Subcutaneous abdominal adipose tissue (tissue), 5 donors: ENCODE results near the gene DPCD.

Experiments used
- H3K27ac ChIP-seq: one replicate; pipeline ENCODE4 v1.7.0; 2013; ENCODE audit warnings: low read depth, mild to moderate bottlenecking, inconsistent platforms, low read length, moderate library complexity
- H3K27me3 ChIP-seq, 5 donors: one replicate each; pipeline ENCODE4 v1.7.0; 2013; ENCODE audit warnings: low read length in 5 of 5, inconsistent platforms in 1 of 5; ENCODE audit not compliant: control insufficient read depth in 5 of 5, insufficient read depth in 4 of 5
- H3K36me3 ChIP-seq, 5 donors: one replicate each; pipeline ENCODE4 v1.7.0; 2013; ENCODE audit warnings: low read length in 5 of 5; ENCODE audit not compliant: control insufficient read depth in 5 of 5, insufficient read depth in 5 of 5
- H3K4me1 ChIP-seq, 5 donors: one replicate each; pipeline ENCODE4 v1.7.0; 2013; ENCODE audit warnings: low read length in 5 of 5, mild to moderate bottlenecking in 3 of 5, moderate library complexity in 1 of 5; ENCODE audit not compliant: control insufficient read depth in 5 of 5, insufficient read depth in 5 of 5
- H3K4me3 ChIP-seq, 5 donors: one replicate each; pipeline ENCODE4 v1.7.0; 2013; ENCODE audit warnings: low read length in 5 of 5, low read depth in 1 of 5
- H3K9ac ChIP-seq, 5 donors: one replicate each; pipeline ENCODE4 v1.7.0; 2013; ENCODE audit warnings: low read length in 5 of 5, mild to moderate bottlenecking in 4 of 5, moderate library complexity in 3 of 5
- H3K9me3 ChIP-seq, 5 donors: one replicate each; pipeline ENCODE4 v1.7.0; 2013; ENCODE audit warnings: low read length in 5 of 5; ENCODE audit not compliant: control insufficient read depth in 5 of 5
- donor health status: healthy.
- donor health status: healthy.
- donor health status: healthy.
- donor health status: healthy.
- donor health status: healthy.

Gene DPCD

DNA sequence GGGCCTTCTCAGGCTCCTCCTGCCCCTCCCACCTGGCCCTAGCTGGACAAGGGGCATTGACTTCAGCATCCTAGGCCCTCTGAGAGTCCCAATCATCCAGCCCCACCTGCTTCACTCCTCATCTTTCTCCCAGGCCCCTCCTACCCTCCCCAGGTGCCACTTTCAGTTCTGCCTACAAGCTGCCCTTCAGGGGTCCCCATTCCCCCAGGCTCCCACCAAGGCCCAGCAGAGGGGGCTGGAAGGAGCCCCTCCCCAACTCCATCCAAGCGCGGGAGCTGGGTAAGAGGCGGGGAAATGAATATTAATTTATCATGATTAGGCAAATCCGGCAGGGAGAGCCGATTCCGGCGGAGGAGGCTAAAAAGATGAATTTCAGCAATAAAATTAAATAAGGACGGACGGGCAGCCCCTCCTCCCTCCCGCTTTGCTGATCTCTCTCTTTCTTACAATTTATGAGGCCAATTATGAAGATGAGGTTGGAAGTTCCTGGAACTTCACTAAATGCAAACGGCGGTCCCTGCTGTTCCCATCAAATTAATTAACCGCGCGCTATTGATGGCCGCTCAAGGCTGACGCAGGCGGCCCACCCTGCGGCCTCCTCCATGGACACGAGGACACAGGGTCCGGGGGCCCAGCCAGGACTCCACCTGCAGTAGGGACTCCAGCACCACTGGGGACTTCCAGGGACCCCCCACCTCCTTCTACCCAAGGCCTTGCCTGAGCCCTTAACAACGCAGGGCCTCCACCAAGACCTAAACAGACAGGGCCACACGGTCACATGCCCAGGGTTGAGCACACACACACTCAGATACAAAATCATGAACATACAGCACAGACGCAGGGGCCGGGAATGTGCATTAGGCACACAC lies 14.0 kb upstream of the DPCD start:
- Histone ChIP-seq H3K36me3 (peaks cover 0 to 25% (median 14%) of the 10 kb centered on the region in 5 donors), H3K27ac (no peak overlapping the region), H3K9me3 (peaks cover 3 to 17% (median 13%) of the 10 kb centered on the region in 5 donors), H3K4me1 (peaks cover 0 to 18% (median 17%) of the 10 kb centered on the region in 5 donors), H3K27me3 (peaks cover 5 to 11% (median 8%) of the 10 kb centered on the region in 5 donors), H3K4me3 (no peak overlapping the region), H3K9ac (no peak overlapping the region)

DNA sequence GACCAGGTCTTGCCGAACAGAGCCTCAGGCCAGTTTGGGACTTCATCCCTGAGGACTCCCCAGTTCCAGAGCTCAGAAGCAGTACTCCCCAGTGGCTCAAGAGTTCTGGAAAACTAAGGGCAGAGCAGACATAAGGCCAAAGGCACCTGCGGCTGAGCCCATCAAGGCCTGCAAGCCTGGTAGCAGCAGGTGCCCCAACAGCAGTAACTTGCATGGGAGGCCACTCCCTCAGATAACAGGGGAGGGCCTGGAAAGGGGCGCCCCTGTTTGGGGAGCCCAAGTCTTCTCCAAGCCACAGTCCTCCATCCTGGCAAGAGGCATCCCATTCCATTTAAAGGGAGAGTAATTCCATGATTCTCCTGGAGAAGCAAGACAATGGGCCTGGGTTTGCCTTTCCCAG lies 13.0 kb upstream of the DPCD start:
- peaks cover 3 to 17% (median 13%) of the 10 kb centered on the region in 5 donors for H3K9me3 ChIP-seq
- no peak overlapping the region for H3K27ac ChIP-seq
- no peak overlapping the region for H3K4me3 ChIP-seq
- H3K4me1 ChIP-seq = peaks cover 0 to 10% (median 8%) of the 10 kb centered on the region in 5 donors
- H3K9ac ChIP-seq = no peak overlapping the region
- peaks cover 0 to 35% (median 24%) of the 10 kb centered on the region in 5 donors for H3K36me3 ChIP-seq
- H3K27me3 ChIP-seq = peaks cover 0 to 3% (median 0%) of the 10 kb centered on the region in 5 donors

DNA sequence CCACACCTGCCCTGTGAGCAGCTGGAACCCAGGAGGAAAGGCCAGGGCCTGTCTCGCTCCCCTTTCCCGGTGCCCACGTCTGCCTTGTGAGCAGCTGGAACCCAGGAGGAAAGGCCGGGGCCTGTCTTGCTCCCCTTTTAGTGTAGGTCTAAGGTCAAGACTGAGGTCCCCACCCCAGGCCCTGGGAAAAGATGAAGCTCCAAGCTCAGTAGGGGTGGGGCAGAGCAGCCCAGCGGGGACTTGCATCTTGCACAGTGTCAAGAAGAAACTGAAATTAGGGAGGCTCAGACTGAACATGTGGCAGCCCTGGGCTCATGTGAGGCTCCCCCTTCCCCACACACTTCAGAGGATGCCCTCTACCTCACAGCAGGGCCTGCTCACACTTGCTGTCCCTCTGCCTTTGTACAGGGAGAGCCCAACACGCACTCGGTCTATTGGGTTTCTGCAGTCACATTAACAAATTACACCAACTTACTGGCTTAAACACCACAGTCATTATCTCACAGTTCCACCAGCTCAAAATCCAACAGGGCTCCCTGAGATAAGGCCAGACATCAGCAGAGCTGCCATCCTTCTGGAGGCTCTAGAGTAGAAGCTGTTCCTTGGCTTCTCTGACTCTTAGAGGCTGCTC lies 12.4 kb upstream of the DPCD start:
- Histone ChIP-seq H3K27ac (no peak overlapping the region), H3K9me3 (peaks cover 3 to 17% (median 13%) of the 10 kb centered on the region in 5 donors), H3K9ac (no peak overlapping the region), H3K4me3 (no peak overlapping the region), H3K4me1 (peaks cover 0 to 6% (median 4%) of the 10 kb centered on the region in 5 donors), H3K36me3 (peaks cover 0 to 41% (median 30%) of the 10 kb centered on the region in 5 donors), H3K27me3 (peaks cover 0 to 3% (median 0%) of the 10 kb centered on the region in 5 donors)

DNA sequence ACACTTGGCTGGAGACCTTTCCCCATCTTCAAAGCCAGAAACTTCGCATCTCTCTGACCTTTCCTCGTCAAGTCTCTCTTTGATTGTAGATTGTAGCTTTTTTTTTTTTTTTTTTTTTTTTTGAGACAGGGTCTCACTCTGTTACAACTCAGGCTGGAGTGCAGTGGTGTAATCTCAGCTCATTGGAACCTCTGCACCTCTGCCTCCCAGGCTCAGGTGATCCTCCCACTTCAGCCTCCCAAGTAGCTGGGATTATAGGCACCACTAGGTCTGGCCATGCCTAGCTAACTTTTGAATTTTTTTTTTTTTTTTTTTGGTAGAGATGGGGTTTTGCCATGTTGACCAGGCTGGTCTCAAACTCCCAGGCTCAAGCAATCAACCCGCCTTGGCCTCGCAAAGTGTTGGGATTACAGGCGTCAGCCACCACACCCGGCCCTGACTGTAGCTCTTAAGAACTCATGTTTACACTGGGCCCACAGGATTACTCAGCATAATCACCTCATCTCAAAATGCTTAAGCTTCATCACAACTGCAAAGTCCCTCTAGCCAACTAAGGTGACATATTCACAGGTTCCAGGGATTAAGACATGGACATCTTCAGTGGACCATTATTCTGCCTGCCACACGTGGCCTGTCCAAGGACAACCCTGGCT lies 11.8 kb upstream of the DPCD start:
- Histone ChIP-seq H3K4me1 (no peaks in the 10 kb centered on the region), H3K36me3 (peaks cover 0 to 47% (median 36%) of the 10 kb centered on the region in 5 donors), H3K27ac (no peak overlapping the region), H3K27me3 (no peaks in the 10 kb centered on the region), H3K4me3 (no peak overlapping the region), H3K9me3 (peaks cover 3 to 17% (median 13%) of the 10 kb centered on the region in 5 donors), H3K9ac (no peak overlapping the region)

DNA sequence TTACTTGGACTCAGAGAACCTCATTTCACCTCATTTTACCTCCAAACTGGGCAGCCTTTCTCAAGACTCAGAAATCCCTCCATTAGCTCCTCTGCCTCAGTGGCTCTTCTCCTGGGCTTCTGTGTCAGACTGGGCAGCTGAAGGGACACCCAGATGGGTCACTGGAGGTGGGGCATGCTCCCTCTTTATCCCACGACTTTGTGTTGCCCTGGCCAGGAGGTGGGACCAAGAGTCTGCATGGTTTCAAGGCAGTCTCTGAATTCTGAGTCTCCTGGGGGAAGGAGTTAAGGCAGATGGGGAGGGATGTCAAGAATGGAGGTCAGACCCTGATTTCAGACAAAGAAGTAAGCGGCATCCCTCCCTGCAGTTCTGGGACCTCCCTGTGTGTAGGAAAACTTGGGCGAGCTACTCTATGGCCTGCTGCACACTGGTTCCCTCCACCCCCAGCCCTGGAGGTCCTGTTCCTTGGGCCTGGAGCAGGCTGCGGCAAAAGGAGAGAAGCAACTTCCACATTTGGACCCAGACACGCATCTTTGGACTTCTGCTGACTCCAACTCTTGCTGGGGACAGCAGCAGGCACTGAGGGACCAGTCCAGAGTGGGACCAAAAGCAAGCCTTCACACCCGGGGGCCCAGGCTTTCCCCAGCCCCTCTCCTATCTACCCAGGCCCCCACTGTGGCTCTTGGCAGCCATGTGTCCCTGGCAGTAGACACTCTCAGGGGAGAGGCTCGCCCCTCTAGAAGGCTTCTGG lies 10.8 kb upstream of the DPCD start:
- H3K27me3 ChIP-seq = no peaks in the 10 kb centered on the region
- H3K9ac ChIP-seq = no peak overlapping the region
- H3K4me3 ChIP-seq = no peak overlapping the region
- peaks cover 3 to 15% (median 12%) of the 10 kb centered on the region in 5 donors for H3K9me3 ChIP-seq
- peaks cover 0 to 53% (median 40%) of the 10 kb centered on the region in 5 donors for H3K36me3 ChIP-seq
- H3K27ac ChIP-seq = no peak overlapping the region
- H3K4me1 ChIP-seq = no peaks in the 10 kb centered on the region

DNA sequence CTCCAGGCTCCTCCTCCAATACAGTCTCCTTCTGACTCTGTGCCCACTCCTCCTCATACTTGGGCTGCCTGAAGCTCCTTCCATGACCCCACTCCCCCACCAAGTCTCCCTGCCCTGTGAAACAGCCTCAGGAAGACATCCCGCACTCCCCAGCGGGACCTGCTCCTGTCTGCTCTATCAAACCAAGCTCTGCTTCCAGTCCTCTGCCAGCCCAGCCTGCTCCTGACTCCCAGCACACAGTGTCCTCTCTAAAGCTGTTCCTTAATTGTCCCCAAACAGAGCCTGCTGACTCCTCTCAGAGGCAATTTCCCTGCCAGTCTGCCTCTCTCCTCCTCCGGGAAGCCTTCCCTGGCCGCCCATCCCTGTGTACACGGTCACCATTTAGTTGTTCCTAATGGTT lies 9.9 kb upstream of the DPCD start:
- H3K4me1 ChIP-seq = no peaks in the 10 kb centered on the region
- no peak overlapping the region for H3K9ac ChIP-seq
- peaks cover 0 to 62% (median 49%) of the 10 kb centered on the region in 5 donors for H3K36me3 ChIP-seq
- no peak overlapping the region for H3K27ac ChIP-seq
- H3K9me3 ChIP-seq = peaks cover 0 to 6% (median 3%) of the 10 kb centered on the region in 5 donors
- no peak overlapping the region for H3K4me3 ChIP-seq
- no peaks in the 10 kb centered on the region for H3K27me3 ChIP-seq

DNA sequence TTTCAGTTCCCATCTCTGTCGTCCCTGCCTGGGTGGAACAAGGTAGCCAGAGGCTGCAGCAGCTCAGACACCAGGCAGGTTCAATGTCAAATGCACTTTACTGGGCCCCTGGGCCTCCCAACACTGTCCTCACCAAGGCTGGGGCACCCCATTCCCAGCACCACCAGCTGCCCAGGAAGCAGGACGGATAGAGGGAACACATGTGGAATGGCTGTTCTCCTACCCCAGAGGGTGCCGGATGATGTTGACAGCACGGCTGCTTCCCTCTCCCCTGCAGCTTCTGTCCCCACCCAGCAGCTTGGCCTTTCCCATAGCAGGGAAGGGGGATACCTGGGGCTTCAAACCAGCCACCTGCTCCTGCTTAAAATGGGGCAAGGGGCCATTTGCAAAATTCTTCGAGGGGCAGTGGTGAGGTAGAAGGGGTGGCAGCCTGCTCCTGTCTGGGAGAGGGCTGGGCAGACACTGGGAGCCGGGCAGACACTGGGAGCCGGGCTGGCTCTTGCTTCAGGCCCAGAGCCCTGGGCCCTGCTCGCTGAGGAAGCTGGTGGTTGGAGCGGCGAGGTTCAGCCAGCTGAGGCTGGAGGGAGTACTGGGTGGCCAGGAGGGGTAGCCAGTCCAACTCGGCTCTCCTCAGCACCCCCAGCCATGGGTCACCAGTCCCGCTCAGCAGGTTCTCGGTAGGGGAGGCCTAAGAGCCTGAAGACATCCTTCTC lies 9.2 kb upstream of the DPCD start:
- Histone ChIP-seq H3K27me3 (no peaks in the 10 kb centered on the region), H3K9ac (no peak overlapping the region), H3K27ac (no peak overlapping the region), H3K4me1 (no peaks in the 10 kb centered on the region), H3K4me3 (no peak overlapping the region), H3K9me3 (no peaks in the 10 kb centered on the region), H3K36me3 (peaks cover 3 to 70% (median 56%) of the 10 kb centered on the region in 5 donors)

DNA sequence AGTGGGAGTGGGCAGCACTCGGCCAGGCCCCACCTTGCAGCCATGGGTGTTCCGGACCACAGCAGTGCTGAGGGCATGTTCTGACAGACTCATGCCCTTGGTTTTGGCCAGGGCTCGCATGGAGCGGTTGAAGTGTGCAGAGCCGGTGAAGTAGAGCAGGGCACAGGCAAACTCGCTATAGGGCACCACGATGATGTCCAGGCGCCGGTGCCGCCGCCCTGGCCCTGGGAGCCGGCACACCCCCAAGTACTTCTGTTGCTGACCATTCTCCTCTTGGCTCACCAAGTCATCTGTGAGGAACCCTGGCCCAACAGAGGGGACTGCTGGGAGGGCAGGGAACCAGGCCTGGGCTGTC lies 8.6 kb upstream of the DPCD start:
- H3K4me1 ChIP-seq = no peaks in the 10 kb centered on the region
- no peak overlapping the region for H3K27ac ChIP-seq
- H3K9ac ChIP-seq = no peak overlapping the region
- no peak overlapping the region for H3K4me3 ChIP-seq
- H3K9me3 ChIP-seq = no peaks in the 10 kb centered on the region
- H3K36me3 ChIP-seq = peaks cover 3 to 74% (median 58%) of the 10 kb centered on the region in 5 donors
- H3K27me3 ChIP-seq = no peaks in the 10 kb centered on the region
